DMS79 treated with DMSO at 0.1 percent for 48 hours (cell line): ENCODE results near the gene ANKRD11.
A peak's percentile ranks its signal among the peaks of the same experiment; 100 is the strongest.
"Not testable (repeated sequence)": the region's sequence is repeated elsewhere in the genome, so short reads cannot be mapped to it uniquely, and the experiment has no call there.

ENCODE experiments used
- DNase-seq: peaks from one replicate; lab custom pipeline; 2025; lab: John Stamatoyannopoulos, UW

Gene ANKRD11

GRCh38 chr16:89344846-89345611 lies 145.3 kb downstream of the ANKRD11 start:
- no peak for DNase-seq

GRCh38 chr16:89344458-89344834 lies 145.9 kb downstream of the ANKRD11 start:
- DNase-seq: no peak

DNA sequence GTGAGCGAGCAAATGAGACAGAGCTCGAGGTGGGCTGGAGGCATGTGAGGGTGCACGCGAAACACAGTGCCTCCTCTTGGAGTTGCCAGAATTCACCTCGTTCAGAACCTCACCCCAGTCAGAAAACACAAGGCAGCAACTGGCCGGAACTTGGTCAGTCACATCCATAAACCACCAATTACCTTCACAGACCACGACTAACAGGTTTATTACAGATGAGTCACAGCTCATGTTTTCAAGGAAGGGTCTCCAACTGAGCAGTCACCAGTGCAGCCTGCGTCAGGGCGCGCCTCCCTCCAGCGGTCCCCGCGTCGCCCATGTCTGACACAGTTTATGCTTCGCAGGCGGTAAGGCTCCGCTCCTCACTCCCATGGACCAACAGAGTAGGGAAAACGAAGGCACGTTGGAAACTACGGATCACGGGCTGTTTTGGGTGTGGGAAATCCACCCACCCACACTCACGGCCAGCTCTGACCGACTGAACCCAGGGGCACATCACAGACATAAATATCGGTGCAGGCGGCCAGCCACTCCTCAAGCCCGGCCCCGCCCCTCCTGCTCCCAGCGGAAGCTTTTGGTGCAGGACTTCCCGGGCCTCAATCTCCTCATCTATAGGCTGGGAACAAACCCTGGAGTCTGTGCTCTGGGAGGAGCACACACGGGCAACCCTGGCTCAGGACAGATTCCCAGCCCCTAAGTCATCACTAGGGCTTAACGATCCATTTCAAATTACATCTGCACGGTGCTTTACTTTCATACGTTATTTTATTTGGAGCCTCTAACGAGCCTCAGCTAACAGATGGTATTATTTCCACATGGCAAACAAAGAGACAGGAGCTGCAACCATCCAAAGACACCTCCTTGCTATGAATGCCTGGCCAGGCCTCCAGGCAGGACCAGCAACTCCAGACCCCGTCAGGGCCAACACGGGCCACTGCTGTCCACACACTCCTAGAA lies 146.6 kb downstream of the ANKRD11 start:
- DNase-seq: peak; percentile 8

DNA sequence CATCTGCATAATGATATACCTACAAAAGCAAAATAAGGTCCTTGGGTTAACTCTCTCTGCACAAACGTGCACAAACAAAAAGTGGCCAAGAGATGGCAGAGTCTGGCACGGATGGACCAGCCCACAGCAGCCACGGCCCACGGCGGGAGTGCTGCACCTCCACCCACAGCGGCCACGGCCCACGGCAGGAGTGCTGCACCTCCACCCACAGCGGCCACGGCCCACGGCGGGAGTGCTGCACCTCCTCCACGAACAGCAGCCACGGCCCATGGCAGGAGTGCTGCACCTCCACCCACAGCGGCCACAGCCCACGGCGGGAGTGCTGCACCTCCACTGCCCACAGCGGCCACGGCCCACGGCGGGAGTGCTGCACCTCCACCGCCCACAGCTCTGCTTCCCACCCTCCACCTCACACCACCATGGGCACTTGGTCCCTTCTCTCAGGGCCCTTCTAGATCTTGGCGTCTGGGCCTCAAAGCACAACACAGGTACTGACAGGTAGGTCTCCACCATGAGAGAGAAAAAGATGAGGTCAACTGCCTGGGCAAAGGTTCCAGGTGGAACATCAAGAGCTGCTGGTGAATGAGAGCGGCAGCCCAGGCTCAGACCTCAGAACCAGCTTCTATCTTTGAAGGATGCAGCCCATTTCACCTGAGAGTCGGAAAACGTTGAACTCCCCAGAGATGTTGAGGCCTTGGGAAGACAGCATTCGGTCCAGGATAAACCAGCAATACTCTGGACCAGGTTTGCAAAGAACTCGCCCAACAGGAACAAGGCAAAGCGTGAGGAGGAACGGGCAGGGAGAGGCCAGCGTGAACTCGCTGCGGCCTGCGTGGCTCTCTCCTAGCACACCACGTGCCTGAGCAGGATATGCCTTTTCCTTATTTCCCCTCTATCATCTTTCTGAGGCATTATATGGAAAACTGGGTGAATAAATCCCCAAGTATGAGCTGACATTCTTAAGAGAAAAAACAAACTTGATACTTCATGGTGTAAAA lies 148.4 kb downstream of the ANKRD11 start:
- DNase-seq: no peak

- DNase-seq: no peak
Observed at GRCh38 chr16:89341279-89341678, 149.1 kb downstream of the ANKRD11 start.

- DNase-seq: no peak
Observed at GRCh38 chr16:89338863-89339262, 151.5 kb downstream of the ANKRD11 start.

- DNase-seq: no peak
Observed at GRCh38 chr16:89337965-89338364, 152.4 kb downstream of the ANKRD11 start.

DNA sequence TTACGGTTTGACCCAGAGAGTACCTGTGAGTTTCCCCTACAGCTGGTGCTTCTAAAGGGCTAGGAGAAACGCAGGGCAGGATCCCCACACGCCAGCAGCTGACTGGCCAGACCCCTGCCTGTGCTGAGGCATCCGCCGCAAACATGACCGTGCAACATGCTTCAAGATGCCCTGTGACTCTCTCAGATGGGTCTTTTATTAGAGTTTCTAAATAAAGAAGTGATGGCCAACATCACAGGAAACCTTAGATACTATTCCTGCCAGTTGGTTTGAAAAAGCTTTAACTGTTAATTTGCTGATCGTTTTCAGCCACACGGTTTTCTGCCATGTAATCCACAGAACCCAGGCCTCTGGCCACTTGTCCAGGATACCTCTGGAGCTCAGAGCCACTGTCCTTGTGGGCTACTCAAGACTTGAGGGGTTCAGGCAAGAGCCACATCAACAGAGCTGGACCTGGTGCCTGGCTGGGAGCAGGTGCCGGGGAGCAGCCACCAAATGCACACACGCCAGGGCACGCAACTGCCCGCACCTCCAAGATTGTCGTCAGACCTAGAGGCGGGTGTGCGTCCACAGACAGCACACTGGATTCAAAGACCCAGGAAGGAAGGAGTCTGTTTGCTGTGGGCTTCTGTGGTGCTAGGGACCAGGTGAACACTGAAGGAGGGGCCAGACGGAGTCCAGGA lies 154.4 kb downstream of the ANKRD11 start:
- DNase-seq: no peak

DNA sequence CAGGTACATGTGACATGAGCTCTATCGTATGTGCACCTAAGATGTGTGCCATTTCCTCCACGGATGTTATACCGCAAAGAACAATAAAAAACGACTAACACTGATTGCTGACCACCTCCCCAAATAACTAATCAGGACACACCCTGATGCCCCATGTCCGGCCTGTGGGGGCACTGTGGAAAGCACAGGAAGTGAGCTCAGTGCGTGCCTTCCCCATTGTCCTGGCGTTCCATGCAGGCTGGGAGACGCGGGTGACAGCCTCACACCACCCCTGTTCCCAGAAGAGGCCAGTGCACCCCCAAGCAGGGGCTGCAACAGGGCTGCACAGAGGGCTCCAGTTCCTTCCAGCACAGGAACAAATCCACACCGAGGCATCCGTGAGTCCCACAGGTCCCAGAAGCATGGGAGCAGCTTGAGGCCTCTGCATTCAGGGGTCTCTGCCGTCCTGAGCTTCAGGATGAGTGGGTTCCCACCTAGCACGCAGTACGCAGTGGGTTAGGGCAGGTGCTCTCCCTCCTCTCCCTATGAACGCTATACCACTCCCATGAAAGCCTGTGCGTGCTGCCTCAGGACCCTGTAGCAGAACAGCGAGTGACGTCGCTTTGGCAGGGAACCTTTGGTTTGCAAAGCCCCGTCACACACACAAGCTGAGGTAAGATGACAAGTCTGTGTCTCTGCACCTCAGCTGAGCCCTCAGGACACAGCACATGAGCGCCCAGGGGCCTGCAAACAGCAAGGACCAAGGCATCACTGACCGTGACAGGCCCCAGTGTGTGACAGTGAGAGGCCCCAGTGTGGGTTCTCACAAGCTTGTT lies 155.2 kb downstream of the ANKRD11 start:
- DNase-seq: no peak

GRCh38 chr16:89334461-89334860 lies 155.9 kb downstream of the ANKRD11 start:
- DNase-seq: no peak

- DNase-seq: no peak
Observed at GRCh38 chr16:89334050-89334449, 156.3 kb downstream of the ANKRD11 start.

GRCh38 chr16:89333401-89334001 lies 156.9 kb downstream of the ANKRD11 start:
- DNase-seq: not testable (repeated sequence)

- no peak for DNase-seq
Observed at GRCh38 chr16:89332902-89333245, 157.5 kb downstream of the ANKRD11 start.

GRCh38 chr16:89332243-89332901 lies 158.0 kb downstream of the ANKRD11 start:
- DNase-seq: no peak

- no peak for DNase-seq
Observed at GRCh38 chr16:89331371-89332109, 158.8 kb downstream of the ANKRD11 start.

- DNase-seq: no peak
Observed at GRCh38 chr16:89330177-89330856, 160.0 kb downstream of the ANKRD11 start.

DNA sequence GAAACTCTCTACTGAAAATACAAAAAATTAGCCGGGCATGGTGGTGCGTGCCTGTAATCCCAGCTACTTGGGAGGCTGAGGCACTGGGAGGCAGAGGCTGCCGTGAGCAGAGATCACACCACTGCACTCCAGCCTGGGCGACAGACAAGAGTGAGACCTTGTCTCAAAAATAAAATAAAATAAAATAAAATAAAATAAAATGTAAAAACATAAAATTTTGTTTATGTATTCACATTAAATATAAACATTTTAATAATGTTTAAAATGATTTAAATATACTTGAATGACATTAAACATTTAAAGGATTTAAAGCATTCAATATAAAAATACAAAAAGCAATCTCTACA lies 160.6 kb downstream of the ANKRD11 start:
- not testable (repeated sequence) for DNase-seq
